GM12878 (cell line): Measurements from ENCODE around the gene TRUB2.

Experiments
- CTCF ChIP-seq, 3 experiments: IDR thresholded peaks in 2 of 3; conservative IDR thresholded peaks in 1 of 3; 2 replicates each; pipeline ENCODE4 v1.5.1; 2011; ENCODE audit warnings: low read depth in 3 of 3, low read length in 3 of 3, mild to moderate bottlenecking in 3 of 3, control low read depth in 2 of 3, moderate library complexity in 2 of 3, inconsistent platforms in 1 of 3, mixed read lengths in 1 of 3; ENCODE audit not compliant: control insufficient read depth in 2 of 3, insufficient read depth in 1 of 3; ENCODE audit errors: extremely low read depth in 1 of 3
- MLLT1 ChIP-seq: fragments of 450-650 bp; IDR thresholded peaks from 2 replicates; pipeline ENCODE4 v1.6.1; 2016; ENCODE audit warnings: mild to moderate bottlenecking
- POLR2A ChIP-seq: IDR thresholded peaks from 2 replicates; pipeline ENCODE4 v1.6.1; 2011; ENCODE audit warnings: low read depth, mild to moderate bottlenecking, low read length
- ZBED1 ChIP-seq: IDR thresholded peaks from 2 replicates; pipeline ENCODE4 v1.6.1; 2016; ENCODE audit warnings: borderline replicate concordance
- ZBTB33 ChIP-seq: fragments of 450-650 bp; IDR thresholded peaks from 2 replicates; pipeline ENCODE4 v1.6.1; 2017; ENCODE audit warnings: mild to moderate bottlenecking

- no peak for TF ChIP-seq ZBTB33
- no peak for TF ChIP-seq CTCF (IDR thresholded peaks at IDR 0.05 in 2 of 3, conservative IDR thresholded peaks at IDR 0.05 in 1 of 3; ENCODE audit: control insufficient read depth in 2 of 3, extremely low read depth in 1 of 3, insufficient read depth in 1 of 3, low read depth in 3 of 3, low read length in 3 of 3)
- no peak for TF ChIP-seq MLLT1
- TF ChIP-seq ZBED1: no peak
- TF ChIP-seq POLR2A: no peak
Measured at GRCh38 chr9:128323791-128324190, 1.5 kb upstream of the TRUB2 start.
